SHP77 (cell line): ENCODE measurements around the gene GKAP1.
A peak's percentile ranks its signal among the peaks of the same experiment; 100 is the strongest.
"Not testable (repeated sequence)": the region's sequence is repeated elsewhere in the genome, so short reads cannot be mapped to it uniquely, and the experiment has no call there.

Experiments
- DNase-seq, 2 experiments: peaks; one replicate each; lab custom pipeline; 2025; lab: John Stamatoyannopoulos, UW

GKAP1 gene

DNA sequence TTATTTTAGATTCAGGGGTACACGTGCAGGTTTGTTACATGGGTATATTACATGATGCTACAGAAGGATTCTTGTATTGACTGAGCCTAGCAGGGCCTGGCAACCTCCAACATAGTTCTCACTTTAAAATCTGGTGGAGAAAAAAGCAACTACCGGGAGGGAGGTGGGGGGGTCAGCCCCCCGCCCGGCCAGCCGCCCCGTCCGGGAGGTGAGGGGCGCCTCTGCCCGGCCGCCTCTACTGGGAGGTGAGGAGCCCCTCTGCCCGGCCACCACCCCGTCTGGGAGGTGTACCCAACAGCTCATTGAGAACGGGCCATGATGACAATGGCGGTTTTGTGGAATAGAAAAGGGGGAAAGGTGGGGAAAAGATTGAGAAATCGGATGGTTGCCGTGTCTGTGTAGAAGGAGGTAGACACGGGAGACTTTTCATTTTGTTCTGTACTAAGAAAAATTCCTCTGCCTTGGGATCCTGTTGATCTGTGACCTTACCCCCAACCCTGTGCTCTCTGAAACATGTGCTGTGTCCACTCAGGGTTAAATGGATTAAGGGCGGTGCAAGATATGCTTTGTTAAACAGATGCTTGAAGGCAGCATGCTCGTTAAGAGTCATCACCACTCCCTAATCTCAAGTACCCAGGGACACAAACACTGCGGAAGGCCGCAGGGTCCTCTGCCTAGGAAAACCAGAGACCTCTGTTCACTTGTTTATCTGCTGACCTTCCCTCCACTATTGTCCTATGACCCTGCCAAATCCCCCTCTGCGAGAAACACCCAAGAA, 88.8 kb downstream of the GKAP1 start:
- DNase-seq: not testable (repeated sequence)

DNA sequence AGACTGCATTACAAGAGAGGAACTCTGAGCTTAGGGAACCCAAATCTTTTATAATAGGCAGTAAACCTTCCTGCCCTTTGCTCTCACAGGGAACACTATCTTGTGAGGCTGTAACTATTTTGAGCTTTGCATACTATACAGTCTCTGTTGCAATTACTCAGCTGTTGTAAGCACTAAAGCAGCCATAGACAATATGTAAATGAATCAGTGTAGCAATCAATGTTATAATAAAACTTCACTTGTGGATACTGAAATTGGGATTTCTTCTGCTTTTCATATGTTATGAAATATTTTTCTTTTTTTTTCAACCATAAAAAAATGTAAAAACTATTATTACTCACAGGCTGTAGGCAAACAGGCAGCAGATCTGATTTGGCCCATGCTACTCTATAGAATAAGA, 93.1 kb downstream of the GKAP1 start:
- no peak for DNase-seq

DNA sequence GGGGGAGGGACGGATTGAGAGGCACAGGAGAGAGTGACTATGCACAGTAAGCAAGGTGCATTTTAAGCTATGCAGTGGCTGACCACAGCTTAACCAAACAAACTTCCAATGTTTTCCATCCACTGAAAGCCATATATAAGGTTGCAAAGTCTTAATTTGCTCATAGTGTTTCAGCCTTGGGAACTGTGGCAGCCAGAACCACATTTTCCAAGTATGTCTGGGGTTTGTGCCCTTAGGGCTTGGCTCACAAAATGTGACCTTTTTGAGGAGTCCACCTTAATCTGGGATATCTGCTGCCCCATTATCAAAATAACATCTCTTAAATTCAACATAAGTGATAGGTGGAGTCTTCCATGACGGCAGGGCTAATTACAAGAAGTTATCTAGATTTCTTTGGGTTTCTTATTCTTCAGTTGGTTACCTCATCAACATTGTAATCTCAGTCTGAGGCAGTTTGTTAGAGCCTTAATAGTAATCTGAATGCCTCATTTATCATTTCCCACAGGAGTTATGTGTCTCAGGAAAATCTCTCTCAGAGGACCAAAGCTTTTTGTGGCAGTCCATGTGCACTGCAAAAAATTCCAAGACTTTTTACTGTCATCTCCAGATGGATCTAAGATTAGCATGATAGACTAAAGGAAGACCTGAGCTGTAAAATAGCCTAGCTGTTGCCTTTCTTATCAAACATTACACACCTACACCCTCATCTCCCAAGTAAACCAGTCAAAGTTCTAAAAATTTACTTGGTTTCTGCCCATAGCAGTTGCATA, 94.7 kb downstream of the GKAP1 start:
- DNase-seq: no peak

DNA sequence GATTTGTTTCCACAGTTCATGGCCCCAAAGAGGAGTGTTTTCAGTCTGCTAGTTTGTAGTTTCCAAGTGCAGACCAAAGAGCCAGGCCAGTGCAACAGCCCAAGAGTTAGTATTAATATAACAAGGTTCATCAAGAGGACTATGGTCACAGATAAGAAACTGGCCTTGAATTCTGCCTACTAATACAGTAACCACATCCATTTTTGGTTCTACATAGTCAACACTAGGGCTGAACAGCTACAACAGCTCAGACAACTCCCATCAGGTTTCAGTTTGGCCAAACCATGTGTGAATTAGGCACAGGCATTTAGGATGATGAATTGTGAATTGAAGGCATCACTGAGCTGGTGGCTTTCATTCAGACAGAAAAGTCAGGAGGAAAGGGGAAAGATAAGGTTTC, 96.1 kb downstream of the GKAP1 start:
- DNase-seq: no peak

DNA sequence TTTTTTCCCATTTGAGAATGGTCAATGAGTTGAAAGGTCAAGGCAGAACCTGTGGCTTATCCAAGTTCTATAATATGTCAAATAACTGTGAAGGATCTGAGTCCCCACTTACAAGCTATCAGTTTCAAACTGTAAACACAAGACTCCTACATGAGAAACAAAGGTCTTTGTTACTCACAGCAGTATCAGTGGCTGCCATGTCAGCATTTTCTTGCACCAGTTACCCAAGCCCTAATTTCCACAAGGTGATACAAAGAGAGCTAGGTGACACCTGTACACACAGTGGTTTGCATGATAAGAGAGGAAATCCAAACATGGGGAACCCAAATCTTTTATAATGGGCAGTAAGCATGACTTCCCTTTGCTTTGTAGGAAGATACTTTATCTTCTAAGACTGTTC, 101.8 kb downstream of the GKAP1 start:
- DNase-seq: no peak

DNA sequence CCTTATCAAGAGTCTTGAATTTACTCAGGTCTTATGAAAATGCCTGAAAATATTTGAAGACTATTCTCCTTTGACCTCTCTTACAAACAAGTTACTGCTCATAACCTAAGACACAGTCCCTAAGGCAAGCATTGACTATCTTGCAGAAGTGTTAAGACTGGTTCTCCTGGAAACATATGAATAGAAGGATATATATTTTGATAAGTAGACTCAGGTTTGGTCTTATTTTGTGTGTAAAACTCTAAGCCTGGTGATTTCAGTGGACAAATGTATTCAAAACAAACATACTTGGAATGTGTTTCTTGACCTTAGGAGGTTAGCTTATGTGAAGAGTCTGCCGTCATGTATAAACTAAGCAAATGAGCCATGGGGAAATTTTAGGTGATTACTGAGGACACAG, 102.3 kb downstream of the GKAP1 start:
- no peak for DNase-seq

DNA sequence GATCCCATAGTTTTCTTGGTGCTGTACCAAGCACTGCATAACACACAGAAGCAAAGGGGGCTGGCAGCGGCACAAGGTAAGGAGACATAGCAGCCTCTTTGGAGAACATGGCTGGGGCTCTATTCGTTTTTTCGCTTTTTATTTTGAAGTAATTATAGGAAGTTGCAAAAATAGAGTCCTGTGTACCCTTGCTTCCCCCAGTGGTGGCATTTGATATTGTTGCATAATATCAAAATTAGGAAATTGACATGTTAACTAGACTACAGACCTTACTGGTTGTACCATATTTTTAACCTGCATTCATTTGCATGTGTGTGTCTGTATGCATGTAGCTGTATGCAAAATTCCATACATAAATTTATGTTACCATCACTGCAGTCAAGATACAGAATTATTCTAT, 103.2 kb downstream of the GKAP1 start:
- no peak for DNase-seq

DNA sequence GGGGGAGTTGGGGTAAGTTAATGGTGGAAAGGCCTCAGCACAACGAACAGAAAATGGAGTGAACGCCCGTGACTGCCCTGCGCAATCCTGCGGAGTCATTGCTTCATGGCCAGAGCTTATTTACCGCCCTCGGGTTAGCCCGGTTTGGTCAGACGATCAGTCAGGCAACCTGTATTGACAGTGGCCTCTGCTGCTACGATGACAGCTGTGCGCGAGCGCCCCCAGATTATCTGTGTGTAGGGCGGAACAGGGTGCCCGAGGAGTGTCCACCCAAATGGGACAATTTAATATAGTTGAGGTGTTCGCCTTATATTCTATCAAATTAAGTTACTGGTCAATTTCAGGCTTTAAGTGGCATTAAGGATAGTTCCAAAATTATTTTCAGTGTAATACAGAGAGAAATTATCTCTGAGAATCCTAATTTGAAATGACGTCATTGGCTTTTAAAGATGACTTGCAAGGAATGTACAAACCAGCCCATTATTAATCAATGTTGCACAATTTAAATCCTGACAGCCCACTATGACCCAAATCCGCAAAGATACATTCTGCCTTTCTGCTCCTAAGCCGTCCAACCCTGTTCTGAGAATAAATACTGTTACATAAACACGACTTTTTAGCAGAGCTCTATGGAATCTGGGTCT, 108.9 kb downstream of the GKAP1 start:
- peak in 1 of 2 experiments; percentile 33 for DNase-seq

DNA sequence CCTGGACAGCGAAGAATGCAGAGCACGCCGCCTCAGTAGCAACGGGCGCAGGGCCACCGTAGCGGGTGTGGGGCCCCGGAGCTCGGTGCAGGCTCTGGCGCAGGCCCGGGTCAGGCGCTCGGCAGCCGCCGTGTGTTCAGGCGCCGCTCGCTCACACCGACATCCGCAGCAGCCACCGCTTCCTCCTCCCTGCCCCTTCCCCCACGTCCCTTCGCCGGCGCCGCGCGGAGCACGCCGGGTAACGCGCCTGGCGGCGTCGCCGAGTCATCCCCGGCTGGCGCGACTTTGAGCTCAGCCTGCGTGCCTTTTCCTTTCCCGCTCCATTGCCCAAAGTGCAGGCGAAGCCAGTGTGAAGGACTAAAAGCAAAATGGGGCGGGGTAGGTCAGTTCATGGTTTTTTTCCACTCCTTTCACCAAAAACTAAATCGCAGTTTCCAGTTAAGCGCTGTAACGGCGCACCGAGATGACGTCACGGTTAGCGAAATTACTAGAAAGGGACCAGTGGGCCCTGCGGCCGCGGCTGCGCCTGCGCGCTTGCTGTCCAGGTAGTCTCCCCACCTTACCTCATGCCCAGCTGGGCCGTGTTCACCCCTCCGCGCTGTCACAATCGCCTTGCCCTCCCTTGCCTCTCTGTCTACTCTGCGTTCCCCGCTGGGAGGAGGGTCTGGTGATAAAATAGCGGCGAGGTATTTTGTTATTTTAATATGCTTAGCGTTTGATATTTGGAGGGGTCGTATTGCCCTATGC, 109.6 kb downstream of the GKAP1 start, which contains the start of gene UBQLN1:
UBQLN1 (minus strand) TSS at position 191 of the 747 bp plus-strand sequence. CDS start 279 bp downstream, outside the sequence.
- peak; percentile 56 to 81 for DNase-seq

DNA sequence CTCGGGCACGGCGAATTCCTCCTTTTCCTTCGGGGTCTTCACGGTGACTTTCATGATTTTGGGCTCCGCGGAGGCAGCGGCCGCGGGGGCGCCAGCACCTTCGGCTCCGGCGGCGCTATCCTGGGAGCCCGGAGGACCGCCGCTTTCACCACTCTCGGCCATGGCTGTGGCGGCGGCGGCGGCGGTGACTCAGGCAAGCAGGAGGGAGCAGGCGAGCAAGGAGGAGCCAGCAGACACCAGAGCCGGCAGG, 110.1 kb downstream of the GKAP1 start:
- DNase-seq: peak in 1 of 2 experiments; percentile 31

DNA sequence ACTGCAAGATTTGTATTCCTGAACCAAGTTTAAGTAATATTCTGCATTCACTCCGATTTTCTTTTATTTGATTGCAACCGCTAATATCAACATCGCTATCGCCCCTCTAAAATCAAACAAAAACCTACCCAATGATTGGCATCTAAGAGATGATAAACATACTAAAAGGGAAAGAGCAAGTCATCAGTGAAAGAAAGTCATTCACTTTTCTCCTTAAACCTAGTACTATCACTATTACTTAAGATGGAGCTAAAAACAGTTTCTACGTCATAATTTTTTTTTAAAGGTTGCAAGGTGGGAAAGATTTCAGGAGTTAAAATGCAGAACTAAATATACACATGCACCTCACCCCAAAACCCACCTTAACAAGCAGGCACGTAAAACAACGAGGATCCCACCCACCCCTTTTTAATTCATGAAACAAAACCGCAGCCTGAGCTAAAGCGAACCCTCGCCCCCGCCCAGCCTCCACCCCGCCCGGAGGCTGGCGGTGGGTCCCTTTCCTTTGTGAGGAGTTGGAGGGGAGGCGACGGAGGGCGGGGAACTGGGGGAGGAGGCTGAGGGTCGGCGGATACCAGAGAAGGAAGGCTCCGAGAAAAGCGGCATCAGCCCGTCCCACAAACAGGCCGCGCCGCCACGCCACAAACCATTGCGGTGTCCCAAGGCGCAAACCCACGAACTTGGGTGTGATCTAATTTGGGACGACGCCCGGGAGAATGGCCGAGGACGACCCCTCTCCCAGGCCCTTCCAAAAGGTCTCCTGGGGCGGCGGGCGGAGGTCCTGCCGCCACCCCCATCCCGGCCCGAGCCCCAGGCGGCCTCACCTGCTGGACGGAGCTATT, 110.7 kb downstream of the GKAP1 start:
- peak in 1 of 2 experiments; percentile 5 for DNase-seq

DNA sequence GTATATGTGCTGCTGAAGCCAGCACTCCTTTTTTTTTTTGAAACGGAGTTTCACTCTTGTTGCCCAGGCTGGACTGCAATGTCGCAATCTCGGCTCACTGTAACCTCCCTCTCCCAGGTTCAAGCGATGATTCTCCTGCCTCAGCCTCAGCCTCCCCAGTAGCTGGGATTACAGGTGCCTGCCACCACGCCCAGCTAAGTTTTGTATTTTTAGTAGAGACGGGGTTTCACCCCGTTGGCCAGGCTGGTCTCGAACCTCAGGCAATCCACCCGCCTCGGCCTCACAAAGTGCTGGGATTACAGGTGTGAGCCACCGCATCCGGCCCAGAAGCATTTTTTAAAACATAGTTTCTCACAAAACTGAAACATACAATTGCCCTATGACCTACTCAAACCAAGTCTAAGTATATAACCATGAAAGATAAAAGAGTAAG, 112.3 kb downstream of the GKAP1 start:
- DNase-seq: not testable (repeated sequence)

DNA sequence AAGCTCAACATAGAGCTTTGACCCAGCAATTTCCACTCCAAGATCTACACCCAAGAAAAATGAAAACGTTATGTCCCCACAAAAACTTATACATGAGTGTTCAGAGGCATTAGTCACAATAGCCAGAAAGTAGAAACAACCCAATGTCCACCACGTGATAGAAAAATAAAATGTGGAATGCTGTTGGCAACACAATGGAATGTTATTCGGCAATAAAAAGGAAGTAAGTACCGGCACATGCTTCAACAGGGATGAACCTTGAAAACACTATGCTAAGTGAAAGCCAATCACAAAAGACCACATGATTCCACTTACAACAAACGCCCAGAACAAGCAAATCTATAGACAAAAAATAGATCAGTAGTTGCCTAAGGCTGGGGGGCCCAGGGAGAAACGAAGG, 115.8 kb downstream of the GKAP1 start:
- DNase-seq: no peak

DNA sequence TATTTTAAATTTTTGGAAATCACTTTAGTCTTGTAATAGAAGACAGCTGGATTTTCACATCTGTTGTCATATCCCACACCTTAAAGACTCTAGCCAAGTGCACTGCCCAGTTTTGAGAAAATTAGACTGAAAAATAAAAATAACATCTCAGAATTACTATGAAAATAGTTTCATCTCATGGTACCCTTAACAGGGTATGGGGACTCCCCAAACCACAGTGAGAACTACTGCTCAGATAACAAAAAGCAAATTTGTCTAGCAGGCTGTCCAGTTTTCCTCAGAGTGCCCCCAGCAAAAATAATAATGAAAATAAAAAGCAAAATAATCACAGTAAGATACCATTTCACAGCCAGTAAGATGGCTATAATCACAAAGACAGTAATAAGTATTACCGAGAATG, 116.3 kb downstream of the GKAP1 start:
- DNase-seq: no peak

DNA sequence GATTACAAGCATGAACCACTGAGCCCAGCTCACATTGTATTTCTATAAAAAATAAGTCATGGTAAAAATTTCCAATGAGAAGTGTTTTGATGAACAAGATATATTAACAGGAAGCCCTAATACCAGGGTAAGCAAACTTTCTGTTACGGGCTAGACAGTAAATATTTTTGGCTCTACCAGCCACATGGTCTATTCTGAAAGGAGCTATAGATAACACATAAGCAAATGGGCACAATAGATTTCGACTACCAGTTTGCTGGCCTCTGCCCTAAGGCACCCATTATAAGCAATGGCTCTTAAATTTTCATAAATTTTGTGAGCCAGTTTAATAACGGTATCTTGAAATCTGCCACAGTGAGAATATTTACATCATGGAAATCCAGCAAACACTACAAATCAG, 118.0 kb downstream of the GKAP1 start:
- DNase-seq: no peak

DNA sequence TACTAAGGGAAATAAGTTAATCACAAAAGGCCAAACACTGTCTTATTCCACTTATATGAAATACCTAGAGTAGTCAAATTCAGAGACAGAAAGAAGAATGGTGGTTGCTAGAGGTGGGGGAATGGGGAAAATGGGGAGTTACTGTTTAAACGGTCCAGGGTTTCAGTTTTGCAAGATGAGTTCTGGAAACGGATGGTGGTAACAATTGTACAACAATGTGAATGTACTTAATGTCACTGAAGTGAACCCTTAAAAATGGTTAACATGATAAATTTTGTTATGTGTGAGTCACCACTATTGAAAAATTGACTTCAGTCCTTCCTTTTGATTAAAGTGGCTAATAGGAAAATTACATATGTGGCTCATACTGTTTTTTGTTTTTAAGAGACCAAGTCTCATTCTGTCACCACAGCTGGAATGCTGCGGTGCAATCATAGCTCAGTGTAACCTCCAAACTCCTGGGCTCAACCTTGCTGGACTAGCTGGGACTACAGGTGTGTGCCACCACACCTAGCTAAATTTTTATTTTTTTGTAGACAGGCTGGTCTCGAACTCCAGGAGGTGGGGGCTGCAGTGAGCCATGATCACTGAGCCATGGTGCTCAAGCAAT, 118.5 kb downstream of the GKAP1 start:
- no peak for DNase-seq

DNA sequence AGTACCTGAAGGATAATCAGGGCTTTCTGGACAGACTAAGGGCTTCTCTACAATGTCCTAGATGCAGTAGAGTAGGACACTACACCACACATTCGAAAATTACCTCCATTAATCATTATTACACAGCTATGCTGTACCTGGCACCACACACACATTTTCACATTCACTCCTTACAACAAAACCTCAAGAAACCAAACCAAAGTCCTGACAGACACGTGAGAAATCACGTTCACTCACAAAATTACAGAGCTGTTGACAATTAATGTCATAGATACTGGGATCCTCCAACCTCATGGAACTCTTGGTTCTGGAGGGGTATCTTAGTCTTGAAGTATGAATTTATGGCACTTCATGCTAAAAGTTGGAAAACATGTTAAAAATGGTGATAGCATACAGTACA, 126.1 kb downstream of the GKAP1 start:
- DNase-seq: no peak
